NCI-H510A (cell line): ENCODE measurements around the gene PCDHA9.
"Not testable (repeated sequence)": the region's sequence is repeated elsewhere in the genome, so short reads cannot be mapped to it uniquely, and the experiment has no call there.

Experiments
- DNase-seq: peaks from one replicate; lab custom pipeline; 2025; lab: John Stamatoyannopoulos, UW

Gene PCDHA9

DNA sequence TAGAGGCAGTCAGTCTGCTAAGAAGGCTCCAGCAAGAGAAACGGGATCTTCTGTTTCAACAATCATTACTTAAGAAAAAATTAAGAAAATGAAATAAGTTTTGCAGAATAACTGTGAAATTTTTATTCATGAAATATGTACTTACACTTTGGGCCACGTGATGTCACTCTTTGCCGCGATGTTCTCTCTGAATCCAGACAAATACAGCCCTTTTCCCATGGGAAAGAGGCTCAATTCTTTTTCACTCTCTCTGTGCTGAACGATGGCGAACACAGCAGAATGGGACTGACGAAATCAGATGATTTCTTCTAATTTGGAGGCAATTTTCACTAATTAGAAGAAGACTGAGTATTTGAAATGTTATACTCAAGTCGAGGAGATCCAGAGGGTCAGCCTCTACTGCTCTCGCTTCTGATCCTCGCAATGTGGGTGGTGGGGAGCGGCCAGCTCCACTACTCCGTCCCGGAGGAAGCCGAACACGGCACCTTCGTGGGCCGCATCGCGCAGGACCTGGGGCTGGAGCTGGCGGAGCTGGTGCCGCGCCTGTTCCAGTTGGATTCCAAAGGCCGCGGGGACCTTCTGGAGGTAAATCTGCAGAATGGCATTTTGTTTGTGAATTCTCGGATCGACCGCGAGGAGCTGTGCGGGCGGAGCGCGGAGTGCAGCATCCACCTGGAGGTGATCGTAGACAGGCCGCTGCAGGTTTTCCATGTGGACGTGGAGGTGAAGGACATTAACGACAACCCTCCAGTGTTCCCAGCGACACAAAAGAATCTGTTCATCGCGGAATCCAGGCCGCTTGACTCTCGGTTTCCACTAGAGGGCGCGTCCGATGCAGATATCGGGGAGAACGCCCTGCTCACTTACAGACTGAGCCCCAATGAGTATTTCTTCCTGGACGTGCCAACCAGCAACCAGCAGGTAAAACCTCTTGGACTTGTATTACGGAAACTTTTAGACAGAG is at the start of gene PCDHA9:
Gene PCDHA9 (plus strand): TSS at position 244 of the 964 bp plus-strand sequence. CDS start 114 bp downstream, at position 358.
- DNase-seq, result not testable (repeated sequence)

- DNase-seq, result no peak
Observed at GRCh38 chr5:140800816-140801493, 47.2 kb upstream of the PCDHA9 start, which contains the start of gene PCDHA3. TSS of gene PCDHA3 (plus strand) at chr5:140801057.

DNA sequence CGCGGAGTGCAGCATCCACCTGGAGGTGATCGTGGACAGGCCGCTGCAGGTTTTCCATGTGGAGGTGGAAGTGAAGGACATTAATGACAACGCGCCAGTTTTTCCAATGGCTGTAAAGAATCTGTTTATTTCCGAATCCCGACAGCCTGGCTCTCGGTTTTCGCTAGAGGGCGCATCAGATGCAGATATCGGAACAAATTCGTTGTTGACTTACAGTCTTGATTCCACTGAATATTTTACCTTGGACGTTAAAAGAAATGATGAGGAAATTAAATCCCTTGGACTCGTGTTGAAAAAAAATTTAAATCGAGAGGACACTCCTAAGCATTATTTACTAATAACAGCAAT is 46.7 kb upstream of the PCDHA9 start:
- no peak for DNase-seq

DNA sequence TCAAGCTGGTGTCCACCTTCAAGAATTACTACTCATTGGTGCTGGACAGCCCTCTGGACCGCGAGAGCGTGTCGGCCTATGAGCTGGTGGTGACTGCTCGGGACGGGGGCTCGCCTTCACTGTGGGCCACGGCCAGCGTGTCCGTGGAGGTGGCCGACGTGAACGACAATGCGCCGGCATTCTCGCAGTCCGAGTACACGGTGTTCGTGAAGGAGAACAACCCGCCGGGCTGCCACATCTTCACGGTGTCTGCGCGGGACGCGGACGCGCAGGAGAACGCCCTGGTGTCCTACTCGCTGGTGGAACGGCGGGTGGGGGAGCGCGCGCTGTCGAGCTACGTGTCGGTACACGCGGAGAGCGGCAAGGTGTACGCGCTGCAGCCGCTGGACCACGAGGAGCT is 45.8 kb upstream of the PCDHA9 start:
- DNase-seq, result not testable (repeated sequence)

DNA sequence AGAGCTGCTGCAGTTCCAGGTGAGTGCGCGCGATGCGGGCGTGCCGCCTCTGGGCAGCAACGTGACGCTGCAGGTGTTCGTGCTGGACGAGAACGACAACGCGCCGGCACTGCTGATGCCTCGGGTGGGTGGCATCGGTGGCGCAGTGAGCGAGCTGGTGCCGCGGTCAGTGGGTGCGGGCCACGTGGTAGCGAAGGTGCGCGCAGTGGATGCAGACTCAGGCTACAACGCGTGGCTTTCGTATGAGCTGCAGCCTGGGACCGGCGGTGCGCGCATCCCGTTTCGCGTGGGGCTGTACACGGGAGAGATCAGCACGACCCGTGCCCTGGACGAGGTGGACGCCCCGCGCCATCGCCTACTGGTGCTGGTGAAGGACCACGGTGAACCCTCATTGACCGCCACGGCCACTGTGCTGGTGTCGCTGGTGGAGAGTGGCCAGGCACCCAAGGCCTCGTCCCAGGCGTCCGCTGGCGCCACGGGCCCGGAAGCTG is 45.4 kb upstream of the PCDHA9 start:
- no peak for DNase-seq

GRCh38 chr5:140806834-140807775 is 41.1 kb upstream of the PCDHA9 start, which contains the start of gene PCDHA4:
TSS of gene PCDHA4 (plus strand) at chr5:140807068.
- no peak for DNase-seq

- DNase-seq, result not testable (repeated sequence)
Observed at GRCh38 chr5:140808241-140808888, 39.8 kb upstream of the PCDHA9 start.

GRCh38 chr5:140808889-140809291 is 39.3 kb upstream of the PCDHA9 start:
- no peak for DNase-seq

GRCh38 chr5:140821375-140822280 is 26.6 kb upstream of the PCDHA9 start, which contains the start of gene PCDHA5:
TSS of gene PCDHA5 (plus strand) at chr5:140821613.
- no peak for DNase-seq

DNA sequence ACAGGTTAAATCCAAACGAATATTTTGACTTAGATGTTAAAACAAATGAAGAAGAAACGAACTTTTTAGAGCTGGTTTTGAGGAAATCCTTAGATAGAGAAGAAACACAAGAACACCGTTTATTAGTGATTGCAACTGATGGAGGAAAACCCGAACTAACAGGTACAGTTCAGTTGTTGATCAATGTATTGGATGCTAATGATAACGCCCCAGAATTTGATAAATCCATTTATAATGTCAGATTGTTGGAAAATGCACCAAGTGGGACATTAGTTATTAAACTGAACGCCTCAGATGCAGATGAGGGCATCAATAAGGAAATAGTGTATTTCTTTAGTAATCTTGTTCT is 25.9 kb upstream of the PCDHA9 start:
- no peak for DNase-seq

DNA sequence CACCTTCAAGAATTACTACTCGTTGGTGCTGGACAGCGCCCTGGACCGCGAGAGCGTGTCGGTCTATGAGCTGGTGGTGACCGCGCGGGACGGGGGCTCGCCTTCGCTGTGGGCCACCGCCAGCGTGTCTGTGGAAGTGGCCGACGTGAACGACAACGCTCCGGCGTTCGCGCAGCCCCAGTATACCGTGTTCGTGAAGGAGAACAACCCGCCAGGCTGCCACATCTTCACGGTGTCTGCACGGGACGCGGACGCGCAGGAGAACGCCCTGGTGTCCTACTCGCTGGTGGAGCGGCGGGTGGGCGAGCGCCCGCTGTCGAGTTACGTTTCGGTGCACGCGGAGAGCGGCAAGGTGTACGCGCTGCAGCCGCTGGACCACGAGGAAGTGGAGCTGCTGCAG is 25.2 kb upstream of the PCDHA9 start:
- not testable (repeated sequence) for DNase-seq

DNA sequence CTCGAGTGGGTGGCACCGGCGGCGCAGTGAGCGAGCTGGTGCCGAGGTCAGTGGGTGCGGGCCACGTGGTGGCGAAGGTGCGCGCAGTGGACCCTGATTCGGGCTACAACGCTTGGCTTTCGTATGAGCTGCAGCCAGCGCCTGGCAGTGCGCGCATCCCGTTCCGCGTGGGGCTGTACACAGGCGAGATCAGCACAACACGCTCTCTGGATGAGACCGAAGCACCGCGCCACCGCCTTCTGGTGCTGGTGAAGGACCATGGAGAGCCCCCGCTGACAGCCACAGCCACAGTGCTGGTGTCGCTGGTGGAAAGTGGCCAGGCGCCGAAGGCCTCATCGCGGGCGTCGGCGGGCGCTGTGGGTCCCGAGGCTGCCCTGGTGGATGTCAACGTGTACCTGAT is 24.7 kb upstream of the PCDHA9 start:
- DNase-seq, result no peak

- no peak for DNase-seq
Observed at GRCh38 chr5:140827704-140828361, 20.3 kb upstream of the PCDHA9 start, which contains the start of gene PCDHA6. TSS of gene PCDHA6 (plus strand) at chr5:140827960. CDS start at chr5:140828092, 132 bp downstream.

GRCh38 chr5:140828362-140828737 is 19.8 kb upstream of the PCDHA9 start:
- no peak for DNase-seq

DNA sequence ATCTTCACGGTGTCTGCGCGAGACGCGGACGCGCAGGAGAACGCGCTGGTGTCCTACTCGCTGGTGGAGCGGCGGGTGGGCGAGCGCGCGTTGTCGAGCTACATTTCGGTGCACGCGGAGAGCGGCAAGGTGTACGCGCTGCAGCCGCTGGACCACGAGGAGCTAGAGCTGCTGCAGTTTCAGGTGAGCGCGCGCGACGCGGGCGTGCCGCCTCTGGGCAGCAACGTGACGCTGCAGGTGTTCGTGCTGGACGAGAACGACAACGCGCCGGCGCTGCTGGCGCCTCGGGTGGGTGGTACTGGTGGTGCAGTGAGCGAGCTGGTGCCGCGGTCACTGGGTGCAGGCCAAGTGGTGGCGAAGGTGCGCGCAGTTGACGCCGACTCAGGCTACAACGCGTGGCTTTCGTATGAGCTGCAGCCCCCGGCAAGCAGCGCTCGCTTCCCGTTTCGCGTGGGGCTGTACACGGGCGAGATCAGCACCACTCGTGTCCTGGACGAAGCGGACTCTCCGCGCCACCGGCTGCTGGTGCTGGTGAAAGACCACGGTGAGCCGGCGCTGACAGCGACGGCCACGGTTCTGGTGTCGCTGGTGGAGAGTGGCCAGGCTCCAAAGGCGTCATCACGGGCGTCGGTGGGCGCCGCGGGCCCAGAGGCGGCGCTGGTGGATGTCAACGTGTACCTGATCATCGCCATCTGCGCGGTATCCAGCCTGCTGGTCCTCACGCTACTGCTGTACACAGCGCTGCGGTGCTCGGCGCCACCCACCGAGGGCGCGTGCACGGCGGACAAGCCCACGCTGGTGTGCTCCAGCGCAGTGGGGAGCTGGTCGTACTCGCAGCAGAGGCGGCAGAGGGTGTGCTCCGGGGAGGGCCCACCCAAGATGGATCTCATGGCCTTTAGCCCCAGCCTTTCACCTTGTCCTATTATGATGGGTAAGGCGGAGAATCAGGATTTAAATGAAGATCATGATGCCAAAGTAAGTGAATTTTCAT is 18.4 kb upstream of the PCDHA9 start:
- not testable (repeated sequence) for DNase-seq

GRCh38 chr5:140833993-140834392 is 14.2 kb upstream of the PCDHA9 start, which contains the start of gene PCDHA7:
TSS of gene PCDHA7 (plus strand) at chr5:140834269. CDS start at chr5:140834384, 115 bp downstream.
- DNase-seq, result no peak

GRCh38 chr5:140834439-140835008 is 13.7 kb upstream of the PCDHA9 start:
- not testable (repeated sequence) for DNase-seq
